ENCODE data around the gene FOXQ1. TPM values are rescaled to one million over a fixed set of nuclear protein-coding genes. Genes with fewer than 3 reads are reported as not detected.
"Not testable (repeated sequence)": the region's sequence is repeated elsewhere in the genome, so short reads cannot be mapped to it uniquely, and the experiment has no call there.

FOXQ1 gene
- total RNA-seq, 1 donor from 2014 or later, result not detected

- no peak for DNase-seq
Observed at GRCh38 chr6:1322156-1322555, 10.3 kb downstream of the FOXQ1 start.

GRCh38 chr6:1322696-1323219 lies 10.9 kb downstream of the FOXQ1 start:
- DNase-seq, result no peak

- no peak for DNase-seq
Observed at GRCh38 chr6:1324936-1325335, 13.0 kb downstream of the FOXQ1 start.

GRCh38 chr6:1325461-1326309 lies 13.8 kb downstream of the FOXQ1 start:
- no peak for DNase-seq

- no peak for DNase-seq
Observed at GRCh38 chr6:1326535-1327121, 14.7 kb downstream of the FOXQ1 start.

GRCh38 chr6:1327630-1328029 lies 15.7 kb downstream of the FOXQ1 start:
- DNase-seq, result no peak

- DNase-seq, result no peak
Observed at GRCh38 chr6:1328129-1328800, 16.4 kb downstream of the FOXQ1 start.

- no peak for DNase-seq
Observed at GRCh38 chr6:1329708-1330107, 17.8 kb downstream of the FOXQ1 start.

GRCh38 chr6:1334684-1335083 lies 22.8 kb downstream of the FOXQ1 start:
- no peak for DNase-seq

GRCh38 chr6:1335367-1336037 lies 23.6 kb downstream of the FOXQ1 start:
- no peak for DNase-seq

- DNase-seq, result no peak
Observed at GRCh38 chr6:1336246-1336843, 24.4 kb downstream of the FOXQ1 start.

GRCh38 chr6:1337791-1338190 lies 25.9 kb downstream of the FOXQ1 start:
- DNase-seq, result no peak

- no peak for DNase-seq
Observed at GRCh38 chr6:1346101-1346500, 34.2 kb downstream of the FOXQ1 start.

GRCh38 chr6:1346558-1347091 lies 34.7 kb downstream of the FOXQ1 start:
- DNase-seq, result no peak

- DNase-seq, result no peak
Observed at GRCh38 chr6:1347161-1347560, 35.3 kb downstream of the FOXQ1 start.

- DNase-seq, result peak; percentile 2
Observed at GRCh38 chr6:1348675-1349074, 36.8 kb downstream of the FOXQ1 start.

GRCh38 chr6:1349655-1350054 lies 37.8 kb downstream of the FOXQ1 start:
- no peak for DNase-seq

GRCh38 chr6:1351381-1352008 lies 39.6 kb downstream of the FOXQ1 start:
- no peak for DNase-seq

- not testable (repeated sequence) for DNase-seq
Observed at GRCh38 chr6:1355068-1355467, 43.2 kb downstream of the FOXQ1 start.

GRCh38 chr6:1361717-1362116 lies 49.8 kb downstream of the FOXQ1 start:
- DNase-seq, result not testable (repeated sequence)

GRCh38 chr6:1362643-1363042 lies 50.7 kb downstream of the FOXQ1 start:
- no peak for DNase-seq

GRCh38 chr6:1363298-1363697 lies 51.4 kb downstream of the FOXQ1 start:
- DNase-seq, result no peak

All from dermis blood vessel endothelial cell (primary cell).